Superior temporal gyrus (tissue), 1 donor: ENCODE results near the gene C10orf53.
"Not testable (repeated sequence)": the region's sequence is repeated elsewhere in the genome, so short reads cannot be mapped to it uniquely, and the experiment has no call there.

Experiments used
- DNase-seq: peaks from one replicate; pipeline ENCODE4 v3.0.0-alpha.2; 2016; ENCODE audit errors: extremely low spot score

C10orf53 gene

DNA sequence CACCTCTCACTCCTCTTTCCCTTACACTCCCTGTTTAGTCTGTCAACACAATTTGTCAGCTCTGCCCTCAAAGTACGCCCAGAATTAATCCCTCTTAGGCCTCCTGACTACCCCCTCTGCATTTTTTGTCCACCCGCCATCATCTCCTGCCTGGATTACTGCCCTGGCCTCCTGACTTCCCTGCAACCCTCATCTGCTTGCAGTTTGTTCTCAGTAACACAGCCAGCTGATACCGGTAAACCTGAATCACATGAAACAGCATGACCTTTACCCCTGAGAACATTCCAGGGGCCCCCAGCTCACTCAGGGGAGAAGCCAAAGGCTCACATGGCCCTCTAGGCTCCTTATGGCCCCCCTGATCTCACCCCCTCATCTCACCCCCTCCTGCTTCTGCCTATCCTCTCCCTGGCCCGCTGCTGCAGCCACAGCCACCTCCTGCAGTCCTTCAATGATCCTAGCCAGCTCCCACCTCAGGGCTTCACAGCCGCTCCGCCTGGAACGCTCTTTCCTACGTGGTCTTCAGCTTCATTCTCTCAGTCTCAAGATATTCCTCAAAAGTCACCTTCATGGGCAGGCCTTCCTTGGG, 8.9 kb downstream of the C10orf53 start:
- no peak for DNase-seq

DNA sequence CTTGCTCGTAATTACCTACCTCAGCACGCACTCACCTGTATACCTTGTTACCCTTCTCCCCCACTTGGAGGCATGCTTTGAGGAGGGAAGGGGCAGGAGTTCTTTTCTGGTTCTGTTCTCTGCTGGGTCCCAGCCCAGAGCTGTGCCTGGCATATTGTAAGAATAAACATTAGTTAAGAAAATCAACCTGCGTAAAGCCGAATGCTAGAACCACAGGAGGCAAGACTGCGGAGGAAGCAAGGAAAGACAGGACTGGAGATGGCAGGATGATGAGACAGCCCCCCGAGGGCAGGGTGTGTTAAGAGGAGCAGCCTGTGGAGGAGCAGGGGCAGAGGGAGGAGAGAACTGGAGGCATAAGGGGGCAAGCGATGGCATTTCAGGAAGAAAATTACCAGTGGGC, 9.5 kb downstream of the C10orf53 start:
- DNase-seq: no peak

DNA sequence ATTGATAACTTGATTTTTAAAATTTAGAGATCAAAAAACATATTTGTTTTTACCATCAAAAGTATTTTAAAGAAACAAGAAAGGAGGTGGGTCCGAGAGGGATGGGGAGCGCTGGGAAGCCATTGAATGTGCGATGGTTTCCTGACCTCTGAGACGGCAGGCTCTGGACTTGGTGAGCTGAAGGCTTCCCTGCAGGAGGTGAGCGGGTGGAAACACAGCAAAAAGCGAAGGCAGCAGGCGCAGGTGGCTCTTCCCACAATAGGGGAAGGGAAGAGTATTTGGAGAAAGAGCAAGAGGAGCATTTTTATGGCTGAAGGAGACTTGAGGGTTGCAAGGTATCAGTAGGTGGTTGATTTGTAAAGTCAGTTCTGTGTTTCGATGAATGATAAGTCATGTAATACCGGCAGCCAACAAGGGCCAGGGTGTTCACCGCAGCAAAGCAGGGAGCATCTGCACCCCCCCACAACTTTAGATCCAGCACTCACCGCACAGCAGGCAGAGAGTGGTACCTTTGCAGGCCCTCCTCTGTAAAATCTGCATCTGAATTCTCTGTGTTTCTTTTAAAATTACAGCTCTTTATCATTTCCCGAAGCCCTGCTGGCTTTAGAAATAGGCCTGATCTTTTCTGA, 10.5 kb downstream of the C10orf53 start:
- no peak for DNase-seq

DNA sequence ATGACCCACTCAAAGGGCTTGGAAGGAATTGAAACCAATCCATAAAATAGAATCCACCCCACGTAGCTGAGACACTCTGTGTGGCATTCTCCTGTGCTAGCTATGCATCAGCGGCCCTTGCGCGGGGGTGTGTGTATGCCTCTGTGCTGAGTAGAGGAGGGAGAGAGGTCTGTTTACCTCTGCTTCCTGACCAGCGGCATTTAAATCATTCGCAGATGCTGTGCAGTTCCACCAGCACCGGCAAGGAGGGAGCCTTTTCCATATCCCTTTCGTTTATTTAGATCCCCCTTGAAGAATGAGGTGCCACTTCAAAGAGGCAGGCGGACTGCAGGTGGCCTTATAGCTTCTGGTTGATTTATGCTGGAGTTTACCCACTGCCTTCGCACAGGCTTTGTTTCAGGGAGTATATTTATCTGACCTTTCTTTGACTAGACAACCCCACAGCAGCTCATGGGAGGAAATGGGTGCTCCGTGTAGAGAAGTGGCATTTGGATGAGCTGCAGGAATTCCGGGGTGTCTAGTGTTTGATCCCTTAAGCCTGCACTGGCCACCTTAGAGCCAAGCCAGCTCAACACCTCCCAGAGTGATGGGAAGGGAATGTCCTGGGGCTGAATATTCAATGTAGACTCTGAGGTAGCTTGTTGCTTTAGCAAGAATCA, 11.4 kb downstream of the C10orf53 start:
- no peak for DNase-seq

DNA sequence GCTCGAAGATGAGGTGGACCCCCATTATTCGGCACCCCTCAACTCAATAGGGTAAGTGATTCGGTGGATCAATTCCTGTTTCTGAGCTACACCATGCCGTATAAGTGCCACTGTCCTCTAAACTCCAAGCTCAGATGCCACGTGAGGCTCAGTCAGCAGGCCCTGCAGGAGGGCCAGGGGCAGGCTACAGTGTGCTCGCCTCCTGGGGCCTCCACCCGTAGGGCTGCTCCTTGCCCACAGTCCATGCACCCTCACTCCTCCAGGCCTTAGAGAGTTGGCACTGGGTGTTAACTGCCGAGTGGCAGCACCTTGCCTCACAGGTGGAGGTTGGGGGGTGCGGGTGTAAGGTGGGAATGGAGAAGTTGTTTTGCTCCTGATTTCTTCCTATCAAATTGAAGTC, 12.1 kb downstream of the C10orf53 start:
- no peak for DNase-seq

DNA sequence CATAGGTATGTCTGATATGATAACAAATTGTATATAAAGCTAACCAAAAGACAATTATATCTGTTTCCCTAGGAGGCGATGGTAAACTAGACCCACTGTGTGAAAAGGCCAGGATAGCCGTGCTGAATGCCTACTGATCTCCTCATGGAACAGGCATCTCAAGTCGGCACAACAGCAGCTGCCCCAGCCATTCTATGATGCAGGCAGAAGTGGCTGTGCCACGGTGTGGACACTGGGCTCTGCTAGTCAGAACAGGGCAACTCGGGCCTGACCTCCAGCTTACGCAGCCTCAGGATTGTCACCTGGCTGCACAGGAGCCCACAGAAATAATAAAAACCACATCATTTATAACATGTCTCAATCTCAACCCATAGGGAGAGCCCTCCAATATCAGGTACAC, 15.0 kb downstream of the C10orf53 start:
- no peak for DNase-seq

DNA sequence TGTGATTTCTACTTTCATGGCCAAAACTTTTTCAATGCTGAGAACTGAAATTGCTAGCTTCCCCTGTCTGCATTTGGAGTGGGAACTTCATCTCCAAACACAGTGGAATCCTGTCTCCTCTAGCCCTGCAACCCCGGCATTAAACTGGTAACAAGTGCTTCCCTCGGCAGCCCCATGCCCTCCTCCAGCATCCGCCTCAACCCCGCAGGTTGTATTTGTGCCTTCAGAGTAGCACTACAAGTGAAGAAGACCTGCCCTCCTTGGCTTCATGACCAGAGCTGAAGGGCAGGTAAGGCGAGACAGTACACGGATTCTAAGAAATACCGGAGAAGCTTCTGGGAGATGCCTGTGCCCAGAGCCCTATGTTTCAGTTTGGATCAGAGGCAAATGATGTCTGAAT, 16.9 kb downstream of the C10orf53 start:
- no peak for DNase-seq

DNA sequence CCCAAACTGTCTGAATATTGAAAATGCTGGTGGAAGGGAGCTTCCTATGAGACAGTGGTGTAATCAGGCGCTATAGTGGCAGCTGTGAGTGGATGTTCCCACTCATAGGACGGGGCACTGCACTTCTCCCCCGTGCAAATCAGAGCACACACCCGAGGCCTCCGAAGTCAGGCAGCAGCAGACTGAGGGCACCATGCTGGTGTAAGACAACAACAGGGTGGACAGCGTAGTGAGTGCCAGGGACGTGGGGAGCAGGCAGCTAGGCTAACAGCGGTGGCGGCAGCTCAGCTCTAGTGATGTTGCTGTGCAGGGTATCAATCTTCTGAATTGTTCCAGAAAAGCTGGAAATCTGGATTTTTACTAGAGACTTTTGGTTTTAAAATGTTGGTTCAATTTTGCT, 19.2 kb downstream of the C10orf53 start:
- DNase-seq: no peak

DNA sequence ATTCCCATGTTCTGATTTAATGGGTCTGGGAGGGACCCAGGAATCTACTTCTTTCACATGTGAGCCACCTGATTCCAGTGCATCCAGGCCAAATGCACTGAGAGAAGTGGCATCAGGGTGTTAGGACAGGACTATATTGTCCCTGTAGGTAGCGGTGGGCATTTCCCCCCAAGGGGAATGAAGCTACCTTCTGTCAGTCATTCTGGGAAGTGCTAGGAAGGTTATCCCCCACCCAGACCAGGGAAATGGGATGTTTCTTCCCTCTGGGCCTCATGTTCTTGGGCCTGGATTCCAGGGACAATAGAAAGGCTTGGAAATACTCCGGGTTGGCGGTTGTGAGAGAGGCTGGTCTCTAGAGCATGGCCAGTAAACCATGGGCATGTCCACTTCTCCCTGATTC, 20.8 kb downstream of the C10orf53 start:
- no peak for DNase-seq

DNA sequence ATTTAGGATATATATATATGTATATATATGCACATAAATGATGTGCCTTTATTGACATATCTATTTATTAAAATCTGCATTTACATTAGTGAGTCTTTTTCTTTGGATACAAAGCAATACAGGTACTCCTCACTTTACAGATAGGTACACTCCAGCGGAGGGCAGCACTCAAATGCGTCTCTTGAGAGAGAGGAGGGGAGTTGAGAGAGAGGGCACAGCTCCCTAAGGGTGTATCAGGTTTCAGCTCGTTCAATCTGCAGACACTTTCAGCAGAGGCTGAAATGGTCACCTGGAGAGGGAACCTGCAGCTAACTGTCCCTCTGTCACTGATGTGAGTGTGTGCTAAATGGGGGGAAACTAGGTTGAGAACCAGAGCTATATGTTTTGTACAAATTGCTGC, 21.5 kb downstream of the C10orf53 start:
- no peak for DNase-seq

DNA sequence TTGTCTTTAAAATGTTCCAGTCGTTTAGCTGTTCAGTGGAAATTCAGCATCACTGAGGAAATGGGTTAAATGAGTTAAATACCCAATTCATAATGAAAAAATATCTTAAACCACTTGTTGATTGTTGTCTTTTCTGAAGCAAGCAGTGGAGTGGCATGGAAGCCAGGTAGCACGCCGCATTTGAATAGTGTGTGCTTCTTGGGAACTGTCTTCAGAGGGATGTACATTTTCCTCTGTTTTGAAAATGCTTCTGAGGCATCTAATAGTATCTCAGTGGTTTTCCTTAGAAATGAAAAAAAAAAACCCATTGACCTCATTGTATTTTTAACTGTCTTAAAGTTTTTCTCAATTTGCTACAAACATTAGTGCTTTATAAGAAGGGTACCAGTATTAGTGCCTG, 28.1 kb downstream of the C10orf53 start:
- DNase-seq: no peak

DNA sequence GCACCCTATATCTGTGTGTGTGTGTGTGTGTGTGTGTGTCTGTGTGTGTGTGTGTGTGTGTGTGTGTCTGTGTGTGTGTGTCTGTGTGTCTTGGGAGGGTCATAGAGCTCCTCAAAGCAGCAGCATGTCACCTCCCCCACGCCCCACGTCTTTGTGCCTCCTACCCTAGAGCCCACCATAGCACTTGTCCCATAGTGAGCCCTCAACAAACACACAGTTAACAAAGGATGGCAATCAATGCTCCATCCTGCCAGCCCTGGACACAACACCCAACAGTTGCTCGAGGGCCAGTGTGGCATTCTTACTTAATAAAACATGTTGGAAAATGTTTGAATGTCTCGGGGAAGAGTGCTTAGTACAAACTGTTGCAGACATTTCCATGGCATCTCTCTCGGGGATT, 30.5 kb downstream of the C10orf53 start:
- DNase-seq: no peak

DNA sequence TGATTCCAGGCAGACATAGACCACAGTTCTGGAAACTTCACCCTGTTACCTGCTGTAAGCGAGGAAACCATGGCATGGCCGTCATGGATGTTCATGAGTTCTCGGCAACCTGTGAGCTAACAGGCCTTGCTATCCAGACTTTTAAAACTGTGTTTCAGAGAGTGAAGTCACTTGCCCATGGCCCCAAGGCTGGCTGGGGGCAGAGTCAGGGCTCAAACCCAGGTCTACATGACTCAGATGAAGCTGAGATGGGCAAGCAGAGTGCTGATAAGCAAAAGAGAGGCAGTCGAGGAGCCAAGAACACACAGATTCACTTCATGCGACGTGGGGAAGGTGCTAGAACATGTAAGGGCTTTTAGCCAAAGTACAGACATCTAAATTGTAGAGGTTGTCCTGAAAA, 31.5 kb downstream of the C10orf53 start:
- DNase-seq: no peak

DNA sequence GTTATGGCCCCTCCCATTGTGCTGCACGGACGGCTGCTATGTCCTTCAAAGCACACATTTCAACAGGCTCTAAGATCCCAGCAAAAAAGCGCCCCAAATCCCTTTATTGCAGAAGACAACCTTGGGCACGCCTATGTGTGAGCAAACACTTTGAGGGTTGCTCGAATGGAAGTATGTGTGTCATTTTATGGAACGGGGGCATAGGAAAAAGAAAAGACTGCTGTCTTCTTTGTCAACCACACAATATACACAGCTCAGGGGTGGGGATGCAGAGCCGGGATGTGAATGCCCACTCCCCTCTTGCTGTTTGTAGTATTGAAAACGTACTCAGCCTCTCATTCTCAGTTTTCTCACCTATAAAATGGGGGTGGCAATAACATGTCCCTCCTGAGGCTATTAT, 32.0 kb downstream of the C10orf53 start:
- DNase-seq: no peak

DNA sequence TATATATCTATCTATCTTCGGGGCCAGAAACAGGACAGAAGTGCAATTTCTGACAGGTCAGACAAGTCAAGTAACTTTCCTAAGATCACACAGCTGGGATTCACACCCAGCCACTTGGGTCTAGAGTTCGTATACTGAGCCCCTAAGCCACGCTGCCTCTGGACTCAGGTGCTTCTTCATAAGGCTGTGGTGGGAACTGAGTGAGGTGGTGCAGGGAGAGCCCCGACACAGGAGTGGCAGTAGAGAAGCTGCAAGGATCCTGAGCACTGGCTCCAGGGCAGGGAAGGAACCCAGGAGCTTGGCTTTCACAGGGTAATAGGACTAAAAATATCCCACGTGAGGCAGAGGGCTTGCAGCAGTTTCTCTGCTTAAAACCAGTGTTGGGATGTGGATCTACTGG, 33.8 kb downstream of the C10orf53 start:
- DNase-seq: no peak

DNA sequence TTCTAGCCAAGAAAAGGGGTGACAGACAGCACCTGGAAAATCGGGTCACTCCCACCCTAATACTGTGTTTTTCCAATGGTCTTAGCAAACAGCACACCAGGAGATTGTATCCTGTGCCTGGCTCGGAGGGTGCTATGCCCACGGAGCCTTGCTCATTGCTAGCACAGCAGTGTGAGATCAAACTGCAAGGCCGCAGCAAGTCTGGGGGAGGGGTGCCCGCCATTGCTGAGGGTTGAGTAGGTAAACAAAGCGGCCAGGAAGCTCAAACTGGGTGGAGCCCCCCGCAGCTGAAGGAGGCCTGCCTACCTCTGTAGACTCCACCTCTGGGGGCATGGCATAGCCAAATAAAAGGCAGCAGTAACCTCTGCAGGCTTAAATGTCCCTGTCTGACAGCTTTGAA, 35.7 kb downstream of the C10orf53 start:
- not testable (repeated sequence) for DNase-seq

DNA sequence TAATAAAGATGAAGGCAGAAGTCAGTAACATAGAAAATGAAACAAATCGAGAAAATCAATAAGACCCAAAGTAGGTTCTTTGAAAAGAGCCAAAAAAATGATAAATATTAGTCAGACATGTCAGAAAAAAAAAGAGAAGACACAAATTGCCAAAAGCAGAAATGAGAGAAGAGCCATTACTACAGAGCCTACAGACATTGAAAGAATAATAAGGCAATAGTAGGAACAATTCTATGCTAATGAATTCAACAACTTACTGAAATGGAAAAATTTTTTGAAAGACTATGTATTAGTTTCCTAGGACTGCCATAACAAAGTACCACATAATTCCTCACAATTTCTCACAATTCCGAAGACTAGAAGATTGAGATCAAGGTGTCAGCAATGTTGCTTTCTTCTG, 47.1 kb downstream of the C10orf53 start:
- DNase-seq: no peak

DNA sequence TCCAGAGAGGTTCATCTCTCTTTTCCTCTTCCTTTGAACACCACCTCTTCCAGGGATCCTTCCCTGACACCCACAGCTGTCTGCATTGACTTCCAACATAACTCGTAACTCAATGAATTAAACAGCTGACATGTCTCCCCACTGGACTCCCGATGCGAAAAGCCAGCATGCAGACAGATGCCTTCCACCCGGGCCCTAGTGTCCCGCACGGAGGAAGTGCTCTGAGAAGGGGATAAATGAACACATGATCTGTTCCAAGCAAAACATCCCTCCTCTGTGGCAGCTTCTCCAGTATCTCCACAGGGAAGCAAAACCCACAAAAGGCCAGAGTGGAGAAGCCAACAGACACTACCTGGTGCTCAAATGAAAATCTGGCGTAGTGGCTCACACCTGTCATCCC, 54.4 kb downstream of the C10orf53 start:
- DNase-seq: no peak

DNA sequence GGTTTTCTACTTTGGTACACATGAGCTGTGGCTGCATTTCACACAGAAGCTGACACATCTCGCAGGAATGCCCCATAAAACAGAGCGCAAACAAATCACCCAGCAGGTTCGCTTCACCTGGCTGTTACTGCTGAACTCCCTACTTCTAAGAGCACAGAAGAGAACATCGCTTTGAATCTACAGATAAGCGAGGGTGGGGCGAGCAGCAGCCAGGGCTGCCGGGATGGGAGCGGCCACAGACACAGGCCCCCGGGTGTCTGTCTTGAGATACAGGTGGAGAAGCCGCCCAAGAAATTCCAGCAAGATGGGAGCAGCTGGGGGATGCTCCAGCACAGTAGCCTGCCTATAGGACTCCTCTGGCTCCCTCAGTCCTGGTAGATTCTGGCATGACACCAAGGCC, 55.2 kb downstream of the C10orf53 start:
- DNase-seq: no peak

DNA sequence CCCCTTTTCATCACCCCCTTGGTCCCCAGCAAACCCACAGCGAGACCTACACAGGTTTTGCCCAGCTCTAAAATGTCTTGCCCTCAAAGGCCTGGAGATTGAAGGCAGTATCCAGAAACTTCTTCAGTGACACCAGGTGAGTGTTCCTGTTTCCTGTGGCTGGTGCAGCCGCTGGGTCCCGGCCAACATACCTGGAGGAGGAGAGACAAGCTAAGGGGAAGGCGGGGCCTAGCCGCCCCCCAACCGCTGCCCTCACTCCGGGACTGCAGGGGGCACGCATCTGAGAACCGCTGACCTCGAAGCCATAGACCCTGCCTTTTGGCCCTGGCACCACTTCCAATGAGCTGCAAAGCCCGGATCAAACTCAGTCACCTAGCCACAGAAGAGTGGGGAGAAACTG, 55.7 kb downstream of the C10orf53 start:
- no peak for DNase-seq

DNA sequence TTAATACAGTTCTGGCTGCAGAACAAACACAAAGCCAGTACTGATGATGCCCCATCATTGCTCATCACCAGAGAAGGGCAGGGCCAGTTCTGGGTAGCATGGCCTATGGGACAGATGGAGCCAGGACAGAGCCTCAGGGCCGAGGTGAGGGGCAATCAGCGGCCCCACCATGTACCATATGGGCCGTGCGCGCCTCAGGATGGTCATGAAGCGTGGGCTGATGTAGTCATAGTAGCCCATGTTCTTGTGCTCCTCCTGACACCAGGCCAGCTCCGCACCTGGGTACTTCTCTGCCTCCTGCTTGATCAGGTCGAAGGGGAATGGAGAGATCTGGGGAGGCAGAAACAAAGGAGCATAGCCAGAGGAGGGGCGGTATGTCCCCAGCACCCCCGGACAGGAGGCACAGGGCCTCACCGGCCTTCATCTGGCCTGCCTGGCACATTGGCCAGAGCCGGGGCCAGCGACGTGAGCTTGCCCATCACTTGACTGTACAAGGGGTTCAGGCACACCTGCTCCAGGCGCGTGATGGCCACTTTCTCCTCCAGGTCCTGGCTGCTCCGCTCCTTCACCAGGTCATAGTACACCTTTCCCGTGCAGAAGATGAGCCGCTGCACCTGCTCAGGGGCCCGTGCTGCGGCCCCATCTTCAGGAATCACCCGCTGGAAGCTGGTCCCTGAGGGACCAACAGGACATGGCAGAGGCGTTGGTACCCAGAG, 56.6 kb downstream of the C10orf53 start:
- no peak for DNase-seq

DNA sequence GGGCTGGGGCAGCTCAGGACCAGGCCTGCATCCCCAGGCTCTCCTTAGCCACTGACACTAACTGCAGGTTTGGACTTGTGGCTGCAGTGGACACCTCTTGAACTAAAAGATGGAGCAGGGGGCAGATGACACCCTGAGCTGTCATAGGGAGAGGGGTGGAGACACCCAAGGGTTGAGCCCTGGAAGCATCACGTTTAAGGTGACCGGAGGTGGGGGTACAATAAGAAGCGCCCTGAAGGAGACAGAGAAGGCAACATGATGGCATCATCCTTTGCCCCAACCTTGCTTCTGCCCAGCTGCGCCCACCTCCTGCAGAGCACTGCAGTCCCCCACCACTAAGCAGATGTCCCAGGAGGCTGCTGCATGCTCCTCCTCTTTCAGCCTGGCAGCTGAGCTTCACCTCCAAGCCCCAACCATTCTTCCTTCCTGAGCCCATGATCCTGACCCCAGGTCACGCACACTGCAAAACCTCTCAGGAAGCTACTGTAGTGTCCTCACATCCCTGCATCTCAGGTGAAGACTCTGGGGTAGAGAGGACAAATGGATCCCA, 57.2 kb downstream of the C10orf53 start:
- DNase-seq: no peak
